IMR-90 (cell line): ENCODE measurements around the gene DUSP3. TPM values are rescaled to one million over a fixed set of nuclear protein-coding genes. Genes with fewer than 3 reads are reported as not detected.

Experiments used
- ATAC-seq: fragments of 200-7000 bp; cut with Tn5 transposase; 2 replicates; pipeline ENCODE4 v1.9.1; 2020; ENCODE audit warnings: low read depth, mild to moderate bottlenecking, moderate library complexity
- BruUV-seq: library from RNA; stranded (reverse); fragments of 400-500 nt; replicated peaks from 2 replicates; lab custom pipeline; 2021; lab: Mats Ljungman, UMichigan
- CTCF ChIA-PET: fragments of 300-600 bp; formaldehyde crosslinking; extraction: SDS; loops from one replicate; lab custom pipeline; 2021; ENCODE audit warnings: antibody characterized with exemption; lab: Yijun Ruan, JAX
- POLR2A ChIA-PET: fragments of 300-600 bp; sonication (Branson Sonifier 250); formaldehyde crosslinking; loops from one replicate; lab custom pipeline; 2022; ENCODE audit warnings: antibody characterized with exemption; ENCODE audit not compliant: unreplicated experiment; lab: Charles Lee
- DNase-seq: peaks from one replicate; pipeline ENCODE4 v3.0.0; 2013
- H2AFZ ChIP-seq: replicated peaks from 2 replicates; pipeline ENCODE3; 2013; ENCODE audit warnings: low read length, mild to moderate bottlenecking; ENCODE audit not compliant: poor library complexity
- H2AK5ac ChIP-seq: 2 replicates; pipeline ENCODE4 v1.6.1; 2013; ENCODE audit warnings: low read depth, low read length, inconsistent platforms
- H2AK9ac ChIP-seq: replicated peaks from 2 replicates; pipeline ENCODE3; 2013; ENCODE audit warnings: mild to moderate bottlenecking, low read depth, low read length, moderate library complexity; ENCODE audit not compliant: poor library complexity
- H2BK120ac ChIP-seq: 2 replicates; pipeline ENCODE4 v1.6.1; 2013; ENCODE audit warnings: low read depth, low read length, inconsistent platforms
- H2BK15ac ChIP-seq: 3 replicates; pipeline ENCODE4 v1.6.1; 2013; ENCODE audit warnings: low read depth, low read length, inconsistent platforms
- H2BK20ac ChIP-seq: 2 replicates; pipeline ENCODE4 v1.6.1; 2013; ENCODE audit warnings: low read depth, mild to moderate bottlenecking, inconsistent platforms, low read length, moderate library complexity
- H2BK5ac ChIP-seq: 2 replicates; pipeline ENCODE4 v1.6.1; 2013; ENCODE audit warnings: mild to moderate bottlenecking, low read depth, low read length, inconsistent platforms; ENCODE audit not compliant: poor library complexity, severe bottlenecking
- H3K14ac ChIP-seq: replicated peaks from 2 replicates; pipeline ENCODE4 v1.6.1; 2013; ENCODE audit warnings: low read depth, low read length, inconsistent platforms
- H3K18ac ChIP-seq: 2 replicates; pipeline ENCODE4 v1.6.1; 2013; ENCODE audit warnings: low read depth, low read length, control low read depth
- H3K23ac ChIP-seq: 2 replicates; pipeline ENCODE4 v1.6.1; 2013; ENCODE audit warnings: low read depth, low read length, inconsistent platforms
- H3K27ac ChIP-seq: 2 replicates; pipeline ENCODE4 v1.5.1; 2013; ENCODE audit warnings: mild to moderate bottlenecking, control low read depth, low read length; ENCODE audit not compliant: insufficient read depth
- H3K27me3 ChIP-seq: 2 replicates; pipeline ENCODE4 v1.6.1; 2013; ENCODE audit warnings: low read length; ENCODE audit not compliant: control insufficient read depth, insufficient read depth
- H3K36me3 ChIP-seq: 2 replicates; pipeline ENCODE4 v1.6.1; 2013; ENCODE audit warnings: low read length, mixed read lengths; ENCODE audit not compliant: control insufficient read depth, insufficient read depth
- H3K4ac ChIP-seq: 2 replicates; pipeline ENCODE4 v1.6.1; 2013; ENCODE audit warnings: low read depth, low read length, inconsistent platforms
- H3K4me1 ChIP-seq: 2 replicates; pipeline ENCODE4 v1.6.1; 2013; ENCODE audit warnings: low read length, mixed read lengths; ENCODE audit not compliant: control insufficient read depth, insufficient read depth
- H3K4me2 ChIP-seq: 2 replicates; pipeline ENCODE4 v1.6.1; 2013; ENCODE audit warnings: low read depth, mild to moderate bottlenecking, control low read depth, low read length, moderate library complexity
- H3K4me3 ChIP-seq: 2 replicates; pipeline ENCODE4 v1.5.1; 2013; ENCODE audit warnings: low read depth, mild to moderate bottlenecking, control low read depth, low read length, moderate library complexity; ENCODE audit not compliant: insufficient read depth
- H3K56ac ChIP-seq: 2 replicates; pipeline ENCODE4 v1.6.1; 2013; ENCODE audit warnings: low read length, inconsistent platforms; ENCODE audit not compliant: insufficient read depth; ENCODE audit errors: extremely low read depth
- H3K79me1 ChIP-seq, 2 experiments: 2 replicates each; pipeline ENCODE4 v1.6.1; 2013; ENCODE audit warnings: low read length in 2 of 2, inconsistent platforms in 1 of 2, low read depth in 1 of 2
- H3K9ac ChIP-seq: 2 replicates; pipeline ENCODE4 v1.6.1; 2013; ENCODE audit warnings: low read depth, low read length, control low read depth
- H3K9me1 ChIP-seq: 2 replicates; pipeline ENCODE4 v1.6.1; 2013; ENCODE audit warnings: low read length, inconsistent platforms; ENCODE audit not compliant: insufficient read depth
- H3K9me3 ChIP-seq: 2 replicates; pipeline ENCODE4 v1.6.1; 2013; ENCODE audit warnings: low read length; ENCODE audit not compliant: control insufficient read depth, insufficient read depth
- H4K20me1 ChIP-seq: 2 replicates; pipeline ENCODE4 v1.6.1; 2013; ENCODE audit warnings: low read length, inconsistent platforms; ENCODE audit not compliant: insufficient read depth
- H4K5ac ChIP-seq: 2 replicates; pipeline ENCODE4 v1.6.1; 2013; ENCODE audit warnings: mild to moderate bottlenecking, low read depth, low read length, control low read depth
- H4K8ac ChIP-seq, 2 experiments: 2 replicates each; pipeline ENCODE4 v1.6.1; 2013; ENCODE audit warnings: low read depth in 2 of 2, low read length in 2 of 2, control low read depth in 1 of 2, inconsistent platforms in 1 of 2
- H4K91ac ChIP-seq: 2 replicates; pipeline ENCODE4 v1.6.1; 2013; ENCODE audit warnings: low read depth, low read length, inconsistent platforms; ENCODE audit not compliant: insufficient read depth
- CHD1 ChIP-seq: IDR thresholded peaks from 2 replicates; pipeline ENCODE4 v1.6.1; 2012; ENCODE audit warnings: low read depth, low read length, improper control_type of control experiment
- POLR2A ChIP-seq: IDR thresholded peaks from 2 replicates; pipeline ENCODE4 v1.6.1; 2012; ENCODE audit warnings: mild to moderate bottlenecking, low read depth, low read length
- RAD21 ChIP-seq: IDR thresholded peaks from 2 replicates; pipeline ENCODE4 v1.6.1; 2012; ENCODE audit warnings: low read length, improper control_type of control experiment
- SMC3 ChIP-seq: fragments of 150-350 bp; IDR thresholded peaks from 2 replicates; pipeline ENCODE4 v1.6.1; 2016; ENCODE audit warnings: low read depth, mild to moderate bottlenecking, antibody characterized with exemption, low read length, moderate library complexity
- WGBS, 2 experiments: methylation state at CpG; one replicate each; pipeline versions ENCODE4 v1.1.5 to v1.1.7; 2013; ENCODE audit warnings: missing lambda C conversion rate in 2 of 2; ENCODE audit not compliant: insufficient read length in 1 of 2; ENCODE audit errors: extremely low coverage in 2 of 2; 5-methylcytosine and 5-hydroxymethylcytosine counted together
- dilution Hi-C: fragments of 300-500 bp; cut with HindIII; formaldehyde crosslinking; loops from one replicate; pipeline ENCODE4 v1.14.3; 2018; ENCODE audit warnings: low sequenced_read_pairs; ENCODE audit not compliant: unreplicated experiment
- in situ Hi-C: fragments of 300-500 bp; cut with MboI; formaldehyde crosslinking; loops from 3 replicates; pipeline ENCODE4 v1.14.3; 2019; ENCODE audit warnings: low sequenced_read_pairs, inconsistent platforms, mixed read lengths
- intact Hi-C: fragments of 100-400 bp; cut with micrococcal nuclease; formaldehyde crosslinking; loops from 2 replicates; pipeline ENCODE4 v1.10.0; 2022
- polyA plus RNA-seq, 3 experiments: library from polyadenylated mRNA; depleted of rRNA; stranded (reverse); fragments of >200 nt; gene quantifications; 2 replicates each; pipeline ENCODE4 v1.2.3, GENCODE V29; 2012; ENCODE audit warnings: low replicate concordance in 1 of 3
- total RNA-seq: library from RNA; depleted of rRNA; stranded (reverse); fragments of >200 nt; gene quantifications from 2 replicates; pipeline ENCODE4 v1.2.3, GENCODE V29; 2012
- TF ChIP-seq, protein P1 (sequence below): conservative IDR thresholded peaks from 2 replicates; pipeline ENCODE4 v1.5.1; 2012; ENCODE audit warnings: mild to moderate bottlenecking, low read depth, low read length, improper control_type of control experiment

DUSP3 gene
- total and polyA plus RNA-seq, 2 of the 4 experiments (the other 2 are of a cell fraction): 33.3 to 40.9 TPM

DNA sequence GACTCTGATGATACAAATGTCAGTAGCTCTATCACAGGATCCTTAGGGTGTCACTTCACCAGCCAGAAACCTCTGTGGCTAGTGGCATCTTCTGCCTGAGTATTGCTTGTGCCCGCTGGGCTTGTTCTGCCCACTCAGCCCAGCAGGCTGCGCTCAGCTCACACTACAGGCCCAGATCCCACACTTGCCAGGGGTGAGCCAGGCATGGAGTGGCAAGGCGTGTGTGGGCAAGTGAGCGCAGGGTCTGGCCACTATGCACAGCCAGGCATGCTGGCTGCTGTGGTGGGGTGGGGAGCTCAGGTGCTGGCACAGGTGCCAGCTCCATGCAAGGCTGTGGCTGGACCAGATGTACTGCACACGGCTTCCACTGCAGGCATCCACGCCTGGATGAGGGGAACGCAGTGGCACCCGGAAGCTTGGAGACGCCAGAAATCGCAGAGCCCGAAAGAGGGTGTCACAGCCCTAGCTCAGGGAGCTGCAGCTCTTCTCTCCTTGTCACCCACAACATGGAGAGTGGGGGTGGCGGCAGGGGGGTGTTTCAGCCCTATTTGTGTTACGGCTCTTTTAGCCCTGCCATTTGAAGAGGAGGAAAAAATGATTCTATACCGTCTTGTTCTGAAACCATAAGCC lies 11.6 kb upstream of the DUSP3 start:
- H4K91ac ChIP-seq: no peak overlapping the region
- no peak overlapping the region for H3K9ac ChIP-seq
- H2BK120ac ChIP-seq: no peak overlapping the region
- TF ChIP-seq SMC3 (peak; percentile 10; the same call in 1 of the 2 replicates), POLR2A (no peak), RAD21 (peak; percentile 35), CHD1 (no peak)
- TF ChIP-seq, protein P1, sequence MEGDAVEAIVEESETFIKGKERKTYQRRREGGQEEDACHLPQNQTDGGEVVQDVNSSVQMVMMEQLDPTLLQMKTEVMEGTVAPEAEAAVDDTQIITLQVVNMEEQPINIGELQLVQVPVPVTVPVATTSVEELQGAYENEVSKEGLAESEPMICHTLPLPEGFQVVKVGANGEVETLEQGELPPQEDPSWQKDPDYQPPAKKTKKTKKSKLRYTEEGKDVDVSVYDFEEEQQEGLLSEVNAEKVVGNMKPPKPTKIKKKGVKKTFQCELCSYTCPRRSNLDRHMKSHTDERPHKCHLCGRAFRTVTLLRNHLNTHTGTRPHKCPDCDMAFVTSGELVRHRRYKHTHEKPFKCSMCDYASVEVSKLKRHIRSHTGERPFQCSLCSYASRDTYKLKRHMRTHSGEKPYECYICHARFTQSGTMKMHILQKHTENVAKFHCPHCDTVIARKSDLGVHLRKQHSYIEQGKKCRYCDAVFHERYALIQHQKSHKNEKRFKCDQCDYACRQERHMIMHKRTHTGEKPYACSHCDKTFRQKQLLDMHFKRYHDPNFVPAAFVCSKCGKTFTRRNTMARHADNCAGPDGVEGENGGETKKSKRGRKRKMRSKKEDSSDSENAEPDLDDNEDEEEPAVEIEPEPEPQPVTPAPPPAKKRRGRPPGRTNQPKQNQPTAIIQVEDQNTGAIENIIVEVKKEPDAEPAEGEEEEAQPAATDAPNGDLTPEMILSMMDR: peak; percentile 26; the same call in 1 of the 2 replicates
- 0 out of 2 replicates have a peak, but pooled peaks have one; percentile 29 for ATAC-seq
- no peak overlapping the region for H3K4me2 ChIP-seq
- no peak overlapping the region for H3K27ac ChIP-seq
- dilution Hi-C loops: no loop called here
- no peaks in the 10 kb centered on the region for H3K79me1 ChIP-seq
- no peak overlapping the region for H3K4me3 ChIP-seq
- H3K9me1 ChIP-seq: peaks cover 3% of the 10 kb centered on the region; the same call in 1 of the 2 replicates
- no TSS peak for BruUV-seq
- no peak overlapping the region for H2BK15ac ChIP-seq
- no peaks in the 10 kb centered on the region for H3K4me1 ChIP-seq
- no peaks in the 10 kb centered on the region for H3K9me3 ChIP-seq
- H4K5ac ChIP-seq: no peak overlapping the region
- CTCF ChIA-PET: no interaction called here
- H3K56ac ChIP-seq: no peak overlapping the region
- H2BK5ac ChIP-seq: no peak overlapping the region
- H4K8ac ChIP-seq: no peak overlapping the region
- H3K23ac ChIP-seq: no peak overlapping the region
- no peak overlapping the region for H2AK5ac ChIP-seq
- in situ Hi-C loops: no loop called here
- intact Hi-C loops: no loop called here
- H2AK9ac ChIP-seq: no peak overlapping the region
- no peak overlapping the region for H3K18ac ChIP-seq
- WGBS, 2 experiments: 100% methylated on average over 2 of the region's 14 CpGs; no CpG with 5 or more reads in 1 of the 2 experiments
- H3K4ac ChIP-seq: no peak overlapping the region
- H3K27me3 ChIP-seq: no peaks in the 10 kb centered on the region
- DNase-seq: no peak
- no peaks in the 10 kb centered on the region for H4K20me1 ChIP-seq
- H3K14ac ChIP-seq: no peak overlapping the region
- no peak overlapping the region for H2BK20ac ChIP-seq
- no peak overlapping the region for H2AFZ ChIP-seq
- POLR2A ChIA-PET: no interaction called here
- no peaks in the 10 kb centered on the region for H3K36me3 ChIP-seq
